PC-3 (cell line): ENCODE data around the gene HYAL4. TPM values are rescaled to one million over a fixed set of nuclear protein-coding genes. Genes with fewer than 3 reads are reported as not detected.
"Not testable (repeated sequence)": the region's sequence is repeated elsewhere in the genome, so short reads cannot be mapped to it uniquely, and the experiment has no call there.

ENCODE experiments used
- ATAC-seq: fragments of 200-7000 bp; cut with Tn5 transposase; 2 replicates; pipeline ENCODE4 v1.9.1; 2020; ENCODE audit warnings: mild to moderate bottlenecking, moderate library complexity
- BruUV-seq: library from RNA; stranded (reverse); fragments of 400-500 nt; replicated peaks from 2 replicates; lab custom pipeline; 2021; lab: Mats Ljungman, UMichigan
- CTCF ChIA-PET: fragments of 300-600 bp; sonication (Branson Sonifier 250); formaldehyde crosslinking; loops from one replicate; lab custom pipeline; 2022; ENCODE audit warnings: antibody characterized with exemption; lab: Charles Lee
- POLR2A ChIA-PET: fragments of 300-600 bp; sonication (Branson Sonifier 250); formaldehyde crosslinking; loops from one replicate; lab custom pipeline; 2022; ENCODE audit warnings: antibody characterized with exemption; ENCODE audit not compliant: unreplicated experiment; lab: Charles Lee
- DNase-seq: peaks from one replicate; pipeline ENCODE4 v3.0.0-alpha.2; 2015
- H2AFZ ChIP-seq: fragments of 300-600 bp; sonication (generic); 2 replicates; pipeline ENCODE4 v1.6.0; 2016; ENCODE audit warnings: antibody characterized with exemption, low read length
- H3F3A ChIP-seq: fragments of 300-600 bp; sonication (generic); one replicate; pipeline ENCODE4 v1.6.0; 2017; ENCODE audit warnings: antibody characterized with exemption, low read length, control low read depth, mild to moderate bottlenecking; ENCODE audit not compliant: unreplicated experiment
- H3K27ac ChIP-seq: fragments of 300-600 bp; sonication (generic); 2 replicates; pipeline ENCODE4 v1.5.1; 2016; ENCODE audit warnings: mild to moderate bottlenecking, low read length
- H3K27me3 ChIP-seq: fragments of 300-600 bp; sonication (generic); 2 replicates; pipeline ENCODE4 v1.6.1; 2016; ENCODE audit warnings: low read length, mixed read lengths
- H3K36me3 ChIP-seq: fragments of 300-600 bp; sonication (generic); 2 replicates; pipeline ENCODE4 v1.6.1; 2016; ENCODE audit warnings: low read depth, mixed run types, low read length, mixed read lengths
- H3K4me1 ChIP-seq: fragments of 300-600 bp; sonication (generic); 2 replicates; pipeline ENCODE4 v1.5.1; 2016; ENCODE audit warnings: low read length; ENCODE audit not compliant: insufficient read depth
- H3K4me2 ChIP-seq: fragments of 300-600 bp; sonication (generic); 2 replicates; pipeline ENCODE4 v1.6.0; 2016; ENCODE audit warnings: low read length
- H3K4me3 ChIP-seq: fragments of 300-600 bp; sonication (generic); 2 replicates; pipeline ENCODE4 v1.5.1; 2016; ENCODE audit warnings: mild to moderate bottlenecking, low read length, mixed read lengths
- H3K79me2 ChIP-seq: fragments of 300-600 bp; sonication (generic); 2 replicates; pipeline ENCODE4 v1.6.1; 2017; ENCODE audit warnings: low read length, mixed read lengths
- H3K9ac ChIP-seq: fragments of 300-600 bp; sonication (generic); 2 replicates; pipeline ENCODE4 v1.6.0; 2016; ENCODE audit warnings: mild to moderate bottlenecking, low read length
- H3K9me2 ChIP-seq: fragments of 300-600 bp; sonication (generic); replicated peaks from 2 replicates; pipeline ENCODE4 v1.6.1; 2016; ENCODE audit warnings: mixed run types, low read length, mixed read lengths
- H3K9me3 ChIP-seq: fragments of 300-600 bp; sonication (generic); 2 replicates; pipeline ENCODE4 v1.6.1; 2016; ENCODE audit warnings: low read length, mixed read lengths
- H4K20me1 ChIP-seq: fragments of 300-600 bp; sonication (generic); 2 replicates; pipeline ENCODE4 v1.6.1; 2016; ENCODE audit warnings: low read length, mixed read lengths
- CTCF ChIP-seq: fragments of 300-600 bp; sonication (generic); conservative IDR thresholded peaks from 2 replicates; pipeline ENCODE4 v1.5.1; 2017; ENCODE audit warnings: antibody characterized with exemption, low read depth, mild to moderate bottlenecking, low read length
- EZH2 ChIP-seq: fragments of 300-600 bp; sonication (generic); IDR thresholded peaks from one replicate; pipeline ENCODE4 v1.6.1; 2017; ENCODE audit warnings: antibody characterized with exemption, mild to moderate bottlenecking, low read length; ENCODE audit not compliant: unreplicated experiment
- EZH2phosphoT487 ChIP-seq: fragments of 300-600 bp; sonication (generic); IDR thresholded peaks from 2 replicates; pipeline ENCODE4 v1.6.1; 2018; ENCODE audit warnings: mild to moderate bottlenecking, antibody characterized with exemption, low read length, borderline replicate concordance
- intact Hi-C: fragments of 100-400 bp; cut with micrococcal nuclease; formaldehyde crosslinking; loops from 2 replicates; pipeline ENCODE4 v1.9.0; 2023
- total RNA-seq: library from RNA; depleted of rRNA; stranded (reverse); fragments of >200 nt; gene quantifications from 2 replicates; pipeline ENCODE4 v1.2.3, GENCODE V29; 2014

The HYAL4 gene
- total RNA-seq, 1 experiment from 2014 or later = 0.26 TPM

GRCh38 chr7:123881300-123881699 lies 36.3 kb downstream of the HYAL4 start:
- TF ChIP-seq EZH2phosphoT487 (no peak), EZH2 (no peak), CTCF (no peak)
- Histone ChIP-seq H3K9ac (no peak overlapping the region), H2AFZ (no peak overlapping the region), H4K20me1 (no peaks in the 10 kb centered on the region), H3K9me3 (no peaks in the 10 kb centered on the region), H3F3A (no peaks in the 10 kb centered on the region), H3K4me2 (no peak overlapping the region), H3K79me2 (no peaks in the 10 kb centered on the region), H3K4me1 (no peaks in the 10 kb centered on the region), H3K27me3 (no peaks in the 10 kb centered on the region), H3K9me2 (no peaks in the 10 kb centered on the region), H3K36me3 (no peaks in the 10 kb centered on the region), H3K27ac (no peak overlapping the region), H3K4me3 (no peak overlapping the region)
- CTCF ChIA-PET = no interaction called here
- DNase-seq (no peak), ATAC-seq (no peak)
- intact Hi-C loops = no loop called here
- POLR2A ChIA-PET = interaction anchor here (0.7 kb wide), 1 partner anchor 35 kb away, joined by 4 read pairs; no protein-coding TSS in a partner anchor
- BruUV-seq = no TSS peak

- Histone ChIP-seq H3K36me3 (no peaks in the 10 kb centered on the region), H3F3A (no peaks in the 10 kb centered on the region), H3K27me3 (no peaks in the 10 kb centered on the region), H3K4me3 (no peak overlapping the region), H4K20me1 (no peaks in the 10 kb centered on the region), H3K4me2 (no peak overlapping the region), H3K4me1 (no peaks in the 10 kb centered on the region), H3K9ac (no peak overlapping the region), H3K27ac (no peak overlapping the region), H3K9me2 (no peaks in the 10 kb centered on the region), H3K79me2 (no peaks in the 10 kb centered on the region), H2AFZ (no peak overlapping the region), H3K9me3 (no peaks in the 10 kb centered on the region)
- no TSS peak for BruUV-seq
- DNase-seq (no peak), ATAC-seq (no peak)
- ChIA-PET CTCF (no interaction called here), POLR2A (no interaction called here)
- no peak for TF ChIP-seq CTCF
- TF ChIP-seq EZH2 = no peak
- no peak for TF ChIP-seq EZH2phosphoT487
- intact Hi-C loops = no loop called here
Observed at GRCh38 chr7:123883154-123883553, 38.2 kb downstream of the HYAL4 start.

GRCh38 chr7:123888192-123888591 lies 43.2 kb downstream of the HYAL4 start:
- no peak overlapping the region for H3K27ac ChIP-seq
- H3K4me3 ChIP-seq = no peak overlapping the region
- H3K4me1 ChIP-seq = no peaks in the 10 kb centered on the region
- H3K9ac ChIP-seq = no peak overlapping the region
- no peaks in the 10 kb centered on the region for H3K27me3 ChIP-seq
- no peak overlapping the region for H2AFZ ChIP-seq
- ATAC-seq (no peak), DNase-seq (no peak)
- H3K9me2 ChIP-seq = no peaks in the 10 kb centered on the region
- H3K79me2 ChIP-seq = no peaks in the 10 kb centered on the region
- CTCF ChIA-PET = no interaction called here
- TF ChIP-seq CTCF (no peak), EZH2phosphoT487 (no peak), EZH2 (no peak)
- no peaks in the 10 kb centered on the region for H3F3A ChIP-seq
- intact Hi-C loops = no loop called here
- peaks cover 8% of the 10 kb centered on the region; the same call in 1 of the 2 replicates for H3K9me3 ChIP-seq
- BruUV-seq = no TSS peak
- POLR2A ChIA-PET = no interaction called here
- no peak overlapping the region for H3K4me2 ChIP-seq
- H3K36me3 ChIP-seq = no peaks in the 10 kb centered on the region
- no peaks in the 10 kb centered on the region for H4K20me1 ChIP-seq

GRCh38 chr7:123894753-123895152 lies 49.8 kb downstream of the HYAL4 start:
- H3K9me2 ChIP-seq, H3K27ac ChIP-seq, DNase-seq, H3K9ac ChIP-seq, H3K79me2 ChIP-seq, H4K20me1 ChIP-seq, H3K36me3 ChIP-seq, H3F3A ChIP-seq, H3K4me2 ChIP-seq, H3K4me1 ChIP-seq, POLR2A ChIA-PET, H2AFZ ChIP-seq, H3K27me3 ChIP-seq, H3K4me3 ChIP-seq, intact Hi-C loops, ATAC-seq, CTCF ChIA-PET, BruUV-seq: not testable (repeated sequence)
- peaks cover 13% of the 10 kb centered on the region for H3K9me3 ChIP-seq
